Esophagus muscularis mucosa (tissue), 4 donors: ENCODE measurements around the gene P4HB. TPM values are rescaled to one million over a fixed set of nuclear protein-coding genes. Genes with fewer than 3 reads are reported as not detected.
A peak's percentile ranks its signal among the peaks of the same experiment; 100 is the strongest.

Source experiments
- DNase-seq: peaks from one replicate; pipeline ENCODE4 v3.0.0-alpha.2; 2017; ENCODE audit errors: extremely low spot score
- H3K27ac ChIP-seq, 4 donors: fragments of 200-600 bp; sonication (generic); replicated peaks in 1 of 4; 1 replicate in 3 of 4; 2 replicates in 1 of 4; pipeline ENCODE4 v1.5.1; 2016 to 2019; ENCODE audit warnings: mild to moderate bottlenecking in 1 of 4
- H3K27me3 ChIP-seq, 4 donors: fragments of 200-600 bp; sonication (generic); one replicate each; pipeline versions ENCODE4 v1.5.1 to v1.6.0; 2016 to 2019
- H3K36me3 ChIP-seq, 4 donors: fragments of 200-600 bp; sonication (generic); one replicate each; pipeline ENCODE4 v1.5.1; 2016 to 2019
- H3K4me1 ChIP-seq, 4 donors: fragments of 200-600 bp; sonication (generic); one replicate each; pipeline ENCODE4 v1.5.1; 2016 to 2019
- H3K4me3 ChIP-seq, 4 donors: fragments of 200-600 bp; sonication (generic); 1 replicate in 2 of 4; 2 replicates in 2 of 4; pipeline ENCODE4 v1.5.1; 2016 to 2019; ENCODE audit warnings: mild to moderate bottlenecking in 4 of 4, moderate library complexity in 1 of 4
- H3K9me3 ChIP-seq, 4 donors: fragments of 200-600 bp; sonication (generic); 1 replicate in 3 of 4; 2 replicates in 1 of 4; pipeline ENCODE4 v1.5.1; 2016 to 2019
- EP300 ChIP-seq: sonication (generic); formaldehyde crosslinking; IDR thresholded peaks from one replicate; pipeline ENCODE4 v1.6.1; 2017; ENCODE audit warnings: antibody characterized with exemption
- POLR2A ChIP-seq: fragments of 450-650 bp; IDR thresholded peaks from one replicate; pipeline ENCODE4 v1.6.1; 2017; ENCODE audit warnings: antibody characterized with exemption, moderate library complexity, mild to moderate bottlenecking, low read depth
- POLR2AphosphoS5 ChIP-seq, 2 donors: sonication (generic); formaldehyde crosslinking; IDR thresholded peaks; one replicate each; pipeline ENCODE4 v1.6.1; 2017; ENCODE audit warnings: antibody characterized with exemption in 2 of 2
- WGBS: methylation state at CpG from one replicate; pipeline ENCODE4 v1.1.5; 2018; 5-methylcytosine and 5-hydroxymethylcytosine counted together
- intact Hi-C: fragments of 100-400 bp; cut with DNase I; formaldehyde crosslinking; loops from one replicate; pipeline ENCODE4 v1.15.1; 2023
- total RNA-seq, 4 donors: library from RNA; depleted of rRNA; stranded (reverse); fragments of >200 nt; gene quantifications; one replicate each; pipeline versions ENCODE4 v1.1.0 to v1.2.1, GENCODE V29; 2016
- TF ChIP-seq, protein P1 (sequence below), 3 experiments: fragments of 200-600 bp in 2 of 3; fragments of 450-650 bp in 1 of 3; sonication (generic) in 2 of 3; IDR thresholded peaks; one replicate each; pipeline ENCODE4 v1.5.1; 2017 to 2019; ENCODE audit warnings: antibody characterized with exemption in 3 of 3, mild to moderate bottlenecking in 2 of 3, moderate library complexity in 1 of 3

Gene P4HB
- total RNA-seq, 4 donors from 2014 or later, result 269 to 334 (median 313) TPM

GRCh38 chr17:81860756-81861568 is 627 bp upstream of the P4HB start:
- DNase-seq, result peak; percentile 100
- peak; percentile 99 to 100 for TF ChIP-seq POLR2AphosphoS5 (IDR thresholded peaks at IDR 0.05)
- TF ChIP-seq EP300, result no peak
- TF ChIP-seq, protein P1, sequence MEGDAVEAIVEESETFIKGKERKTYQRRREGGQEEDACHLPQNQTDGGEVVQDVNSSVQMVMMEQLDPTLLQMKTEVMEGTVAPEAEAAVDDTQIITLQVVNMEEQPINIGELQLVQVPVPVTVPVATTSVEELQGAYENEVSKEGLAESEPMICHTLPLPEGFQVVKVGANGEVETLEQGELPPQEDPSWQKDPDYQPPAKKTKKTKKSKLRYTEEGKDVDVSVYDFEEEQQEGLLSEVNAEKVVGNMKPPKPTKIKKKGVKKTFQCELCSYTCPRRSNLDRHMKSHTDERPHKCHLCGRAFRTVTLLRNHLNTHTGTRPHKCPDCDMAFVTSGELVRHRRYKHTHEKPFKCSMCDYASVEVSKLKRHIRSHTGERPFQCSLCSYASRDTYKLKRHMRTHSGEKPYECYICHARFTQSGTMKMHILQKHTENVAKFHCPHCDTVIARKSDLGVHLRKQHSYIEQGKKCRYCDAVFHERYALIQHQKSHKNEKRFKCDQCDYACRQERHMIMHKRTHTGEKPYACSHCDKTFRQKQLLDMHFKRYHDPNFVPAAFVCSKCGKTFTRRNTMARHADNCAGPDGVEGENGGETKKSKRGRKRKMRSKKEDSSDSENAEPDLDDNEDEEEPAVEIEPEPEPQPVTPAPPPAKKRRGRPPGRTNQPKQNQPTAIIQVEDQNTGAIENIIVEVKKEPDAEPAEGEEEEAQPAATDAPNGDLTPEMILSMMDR (IDR thresholded peaks at IDR 0.05), result peak in 1 of 3 experiments; percentile 17
- TF ChIP-seq POLR2A, result peak; percentile 98
- Histone ChIP-seq H3K4me3 (peak overlapping the region; percentile 74 to 89 (median 82)), H3K4me1 (peaks cover 44 to 74% (median 55%) of the 10 kb centered on the region in 4 donors), H3K27ac (peak overlapping the region; percentile 93 to 97 (median 96)), H3K27me3 (no peaks in the 10 kb centered on the region), H3K36me3 (peaks cover 9 to 51% (median 34%) of the 10 kb centered on the region in 4 donors), H3K9me3 (no peaks in the 10 kb centered on the region)
- intact Hi-C loops, result loop anchor here (5.0 kb wide), 1 partner anchor 56 kb away; the partner anchor contains the start of gene SIRT7
- 0% methylated on average over 62 of the region's 74 CpGs for WGBS

GRCh38 chr17:81858967-81859905 is 1.1 kb downstream of the P4HB start:
- no peaks in the 10 kb centered on the region for H3K27me3 ChIP-seq
- no peak for DNase-seq
- H3K9me3 ChIP-seq, result no peaks in the 10 kb centered on the region
- peaks cover 40 to 81% (median 57%) of the 10 kb centered on the region in 4 donors for H3K4me1 ChIP-seq
- TF ChIP-seq POLR2A (no peak), EP300 (no peak), POLR2AphosphoS5 (IDR thresholded peaks at IDR 0.05) (no peak)
- TF ChIP-seq, protein P1 (IDR thresholded peaks at IDR 0.05), result no peak
- WGBS, result 56% methylated on average over 22 of the region's 23 CpGs
- H3K27ac ChIP-seq, result peak overlapping the region; percentile 89 to 99 (median 95)
- intact Hi-C loops, result no loop called here
- H3K36me3 ChIP-seq, result peaks cover 21 to 55% (median 47%) of the 10 kb centered on the region in 4 donors
- peak overlapping the region; percentile 81 to 99 (median 92) for H3K4me3 ChIP-seq

DNA sequence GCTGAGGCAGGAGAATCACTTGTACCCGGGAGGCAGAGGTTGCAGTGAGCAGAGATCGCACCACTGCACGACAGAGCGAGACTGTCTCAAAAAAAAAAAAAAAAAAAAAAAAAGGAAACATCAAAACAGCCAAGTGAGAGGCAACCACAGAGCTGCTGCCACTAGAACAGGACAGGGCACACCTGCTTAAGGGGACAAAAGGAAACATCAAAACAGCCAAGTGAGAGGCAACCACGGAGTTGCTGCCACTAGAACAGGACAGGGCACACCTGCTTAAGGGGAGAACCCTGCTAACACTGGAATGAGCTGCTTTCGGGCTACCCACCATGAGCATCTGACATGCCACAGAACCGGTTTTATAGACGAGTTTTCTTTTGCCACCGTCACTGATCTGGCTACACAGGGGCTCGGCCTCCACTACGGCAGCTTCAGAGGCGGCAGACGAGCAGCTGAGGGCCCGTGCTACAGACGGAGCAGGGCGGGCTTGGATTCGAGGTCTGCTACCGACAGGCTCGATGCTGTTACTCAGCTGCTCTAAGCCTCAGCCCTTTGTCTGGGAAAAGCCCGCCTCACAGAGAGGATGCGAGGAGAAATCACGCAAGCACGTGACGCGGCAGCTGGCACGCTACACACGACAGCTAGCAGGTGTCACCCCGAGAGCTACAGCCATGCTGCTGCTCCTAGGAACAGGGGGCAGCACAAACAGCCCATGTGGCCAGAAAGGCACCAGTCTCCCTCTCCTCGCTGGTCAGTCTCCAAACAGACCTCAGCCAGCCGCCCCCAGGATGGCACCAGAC is 2.0 kb downstream of the P4HB start:
- Histone ChIP-seq H3K27ac (no peak overlapping the region), H3K4me3 (peak overlapping the region in 3 of 4 donors; percentile 81 to 99 (median 89)), H3K4me1 (peaks cover 40 to 76% (median 57%) of the 10 kb centered on the region in 4 donors), H3K27me3 (no peaks in the 10 kb centered on the region), H3K36me3 (peaks cover 29 to 59% (median 56%) of the 10 kb centered on the region in 4 donors), H3K9me3 (no peaks in the 10 kb centered on the region)
- DNase-seq, result no peak
- intact Hi-C loops, result no loop called here
- WGBS, result 86% methylated on average over 24 of the region's 30 CpGs
- TF ChIP-seq POLR2AphosphoS5 (IDR thresholded peaks at IDR 0.05), result no peak

- DNase-seq, result no peak
- Histone ChIP-seq H3K27ac (no peak overlapping the region), H3K36me3 (peaks cover 47 to 89% (median 85%) of the 10 kb centered on the region in 4 donors), H3K27me3 (no peaks in the 10 kb centered on the region), H3K4me1 (peaks cover 20 to 54% (median 37%) of the 10 kb centered on the region in 4 donors), H3K4me3 (no peak overlapping the region), H3K9me3 (no peaks in the 10 kb centered on the region)
- intact Hi-C loops, result loop anchor here (5.0 kb wide), 1 partner anchor 42 kb away; no protein-coding TSS in a partner anchor
- TF ChIP-seq POLR2A (no peak), EP300 (no peak)
- WGBS, result 77% methylated on average over 19 of the region's 29 CpGs
Observed at GRCh38 chr17:81854974-81855774, 5.2 kb downstream of the P4HB start.
